ENCODE measurements around the gene PRR23E. TPM values are rescaled to one million over a fixed set of nuclear protein-coding genes. Genes with fewer than 3 reads are reported as not detected.

The PRR23E gene
- total and polyA plus RNA-seq, 2 donors, result not detected

DNA sequence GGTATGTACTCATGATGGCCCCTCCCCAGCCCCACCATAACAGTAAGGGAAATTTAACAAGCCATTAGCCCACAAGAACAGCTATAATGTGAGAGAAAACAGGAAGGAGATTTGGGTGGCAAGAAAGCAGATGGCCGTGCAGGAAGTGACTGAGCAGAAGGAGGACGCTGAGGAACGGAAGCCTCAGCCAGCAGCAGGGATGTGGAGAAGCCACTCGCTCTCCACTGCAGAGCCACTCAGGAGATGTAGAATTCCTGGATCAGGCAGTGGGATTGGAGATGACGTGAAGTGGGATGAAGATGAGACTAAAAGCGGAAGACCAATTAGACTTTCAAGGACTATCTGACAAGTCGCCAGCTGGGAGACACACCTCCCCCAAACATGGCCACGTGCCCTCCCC, 31.2 kb downstream of the PRR23E start:
- Histone ChIP-seq H3K27ac (ENCODE audit: low read depth in 1 of 2, low read length in 1 of 2) (peak overlapping the region in 1 of 2 donors; percentile 63), H3K27me3 (ENCODE audit: control insufficient read depth in 2 of 2, insufficient read depth in 1 of 2, low read length in 1 of 2) (no peaks in the 10 kb centered on the region), H3K36me3 (ENCODE audit: control insufficient read depth in 2 of 2, insufficient read depth in 2 of 2, low read length in 1 of 2) (no peaks in the 10 kb centered on the region), H3K4me3 (ENCODE audit: low read length in 2 of 2) (no peak overlapping the region), H3K4me1 (ENCODE audit: control insufficient read depth in 2 of 2, insufficient read depth in 2 of 2, low read length in 2 of 2) (peaks cover 6 to 54% of the 10 kb centered on the region in 2 donors), H3K9me3 (ENCODE audit: control insufficient read depth in 2 of 2, insufficient read depth in 1 of 2, low read length in 1 of 2) (peaks cover 0 to 10% of the 10 kb centered on the region in 2 donors)
- 49% methylated on average over 8 of the region's 8 CpGs for WGBS
- DNase-seq (ENCODE audit: low read depth in 6 of 9, low spot score in 9 of 9), result peak in 1 of 9 donors; percentile 47

- H3K27me3 ChIP-seq (ENCODE audit: control insufficient read depth in 2 of 2, insufficient read depth in 1 of 2, low read length in 1 of 2), result no peaks in the 10 kb centered on the region
- no peak overlapping the region for H3K4me3 ChIP-seq (ENCODE audit: low read length in 2 of 2)
- H3K4me1 ChIP-seq (ENCODE audit: control insufficient read depth in 2 of 2, insufficient read depth in 2 of 2, low read length in 2 of 2), result peaks cover 3 to 38% of the 10 kb centered on the region in 2 donors
- H3K9me3 ChIP-seq (ENCODE audit: control insufficient read depth in 2 of 2, insufficient read depth in 1 of 2, low read length in 1 of 2), result peaks cover 0 to 10% of the 10 kb centered on the region in 2 donors
- WGBS, result 75% methylated on average over 3 of the region's 3 CpGs
- no peaks in the 10 kb centered on the region for H3K36me3 ChIP-seq (ENCODE audit: control insufficient read depth in 2 of 2, insufficient read depth in 2 of 2, low read length in 1 of 2)
- no peak for DNase-seq (ENCODE audit: low read depth in 6 of 9, low spot score in 9 of 9)
- no peak overlapping the region for H3K27ac ChIP-seq (ENCODE audit: low read depth in 1 of 2, low read length in 1 of 2)
These were observed 33.5 kb downstream of the PRR23E start for GRCh38 chr3:127226457-127226856.

DNA sequence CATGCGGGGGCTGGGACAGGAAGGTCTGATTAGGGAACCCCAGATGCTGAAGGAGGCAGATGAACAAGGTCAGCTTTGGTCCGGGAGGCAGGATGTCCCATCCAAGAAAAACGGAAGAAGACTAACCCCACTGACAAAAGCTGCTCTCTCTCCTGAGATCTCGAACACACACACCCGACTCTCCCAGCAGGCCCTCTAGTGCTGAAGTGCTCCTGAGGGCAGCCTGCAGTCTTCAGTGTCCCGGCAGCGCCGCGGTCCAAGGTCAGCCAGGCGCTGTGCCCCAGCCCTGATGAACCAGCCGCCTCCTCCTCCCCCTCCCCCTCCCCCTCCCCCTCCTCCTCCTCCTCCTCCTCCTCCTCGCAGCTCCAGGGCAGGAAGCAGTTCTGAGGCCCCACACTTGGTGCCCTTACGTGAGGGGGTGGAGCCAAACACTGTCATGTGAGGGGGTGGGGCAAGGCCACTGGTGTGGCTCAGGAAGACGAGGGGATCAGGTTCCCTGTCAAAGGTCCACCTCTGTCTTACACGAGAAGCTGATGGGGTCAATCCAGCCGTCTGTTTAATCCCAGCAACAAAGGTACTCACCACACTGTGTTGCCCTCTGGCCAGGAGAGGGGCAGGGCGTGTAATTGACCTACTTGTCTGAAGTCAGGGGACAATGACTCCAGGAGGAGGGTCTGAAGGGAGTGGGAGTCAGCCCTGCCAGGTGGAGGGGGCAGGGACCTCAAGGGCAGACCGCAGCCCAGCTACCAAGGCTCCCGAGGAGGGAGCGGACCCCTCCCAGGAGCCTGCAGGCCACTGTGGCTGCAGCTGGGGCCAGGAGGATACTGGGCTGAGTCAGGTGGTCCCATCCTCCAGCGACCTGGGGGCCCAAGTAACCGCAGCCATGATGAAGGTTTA, 34.3 kb downstream of the PRR23E start:
- peak overlapping the region in 1 of 2 donors; percentile 43 for H3K27ac ChIP-seq (ENCODE audit: low read depth in 1 of 2, low read length in 1 of 2)
- H3K36me3 ChIP-seq (ENCODE audit: control insufficient read depth in 2 of 2, insufficient read depth in 2 of 2, low read length in 1 of 2), result no peaks in the 10 kb centered on the region
- H3K27me3 ChIP-seq (ENCODE audit: control insufficient read depth in 2 of 2, insufficient read depth in 1 of 2, low read length in 1 of 2), result no peaks in the 10 kb centered on the region
- peaks cover 3 to 31% of the 10 kb centered on the region in 2 donors for H3K4me1 ChIP-seq (ENCODE audit: control insufficient read depth in 2 of 2, insufficient read depth in 2 of 2, low read length in 2 of 2)
- peak overlapping the region in 1 of 2 donors; percentile 18 for H3K4me3 ChIP-seq (ENCODE audit: low read length in 2 of 2)
- peaks cover 0 to 10% of the 10 kb centered on the region in 2 donors for H3K9me3 ChIP-seq (ENCODE audit: control insufficient read depth in 2 of 2, insufficient read depth in 1 of 2, low read length in 1 of 2)
- WGBS, result 56% methylated on average over 21 of the region's 22 CpGs
- peak in 3 of 9 donors; percentile 40 to 73 (median 62) for DNase-seq (ENCODE audit: low read depth in 6 of 9, low spot score in 9 of 9)

DNA sequence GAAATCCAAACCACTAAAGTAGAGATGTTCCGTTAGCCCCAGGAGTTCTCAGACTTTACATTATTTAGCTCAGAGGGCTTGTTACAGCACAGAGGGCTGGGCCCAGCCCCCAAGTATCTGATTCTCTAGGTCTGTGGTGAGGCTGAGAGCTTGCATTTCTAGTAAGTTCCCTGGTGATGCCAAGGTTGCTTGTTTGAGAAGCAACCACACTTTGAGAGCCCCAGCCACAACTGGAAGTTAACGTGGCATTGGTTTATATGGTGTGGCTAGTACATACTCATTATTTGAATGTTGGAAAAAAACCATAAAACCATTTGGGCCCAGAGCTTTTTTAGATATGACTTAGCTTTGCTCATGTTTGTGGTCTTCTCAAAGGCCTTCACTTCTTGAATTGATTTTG, 35.9 kb downstream of the PRR23E start:
- peaks cover 1 to 10% of the 10 kb centered on the region in 2 donors for H3K9me3 ChIP-seq (ENCODE audit: control insufficient read depth in 2 of 2, insufficient read depth in 1 of 2, low read length in 1 of 2)
- H3K4me3 ChIP-seq (ENCODE audit: low read length in 2 of 2), result no peak overlapping the region
- peak in 1 of 9 donors; percentile 29 for DNase-seq (ENCODE audit: low read depth in 6 of 9, low spot score in 9 of 9)
- no peaks in the 10 kb centered on the region for H3K36me3 ChIP-seq (ENCODE audit: control insufficient read depth in 2 of 2, insufficient read depth in 2 of 2, low read length in 1 of 2)
- WGBS, result 72% methylated on average over 2 of the region's 2 CpGs
- peaks cover 3 to 21% of the 10 kb centered on the region in 2 donors for H3K4me1 ChIP-seq (ENCODE audit: control insufficient read depth in 2 of 2, insufficient read depth in 2 of 2, low read length in 2 of 2)
- H3K27me3 ChIP-seq (ENCODE audit: control insufficient read depth in 2 of 2, insufficient read depth in 1 of 2, low read length in 1 of 2), result no peaks in the 10 kb centered on the region
- H3K27ac ChIP-seq (ENCODE audit: low read depth in 1 of 2, low read length in 1 of 2), result no peak overlapping the region

DNA sequence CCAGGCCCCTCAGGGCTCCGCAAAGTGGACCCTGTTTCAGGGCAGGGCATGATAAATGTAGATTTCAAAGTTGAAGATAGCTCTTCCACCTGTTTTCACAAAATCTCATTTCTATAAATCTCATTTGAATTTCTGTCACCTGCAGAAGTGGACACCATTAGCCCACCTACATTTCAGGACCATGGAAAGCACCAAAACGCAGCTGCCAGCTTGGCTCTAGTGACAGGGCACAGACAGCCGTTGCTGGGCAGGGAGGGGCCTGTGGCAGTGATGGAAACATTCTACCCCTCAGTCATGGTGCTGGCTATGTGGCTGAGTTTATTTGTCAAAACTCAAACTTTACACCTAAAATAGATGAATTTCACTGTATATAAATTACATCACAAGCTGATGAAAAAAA, 40.4 kb downstream of the PRR23E start:
- 34% methylated on average over 3 of the region's 3 CpGs for WGBS
- DNase-seq (ENCODE audit: low read depth in 6 of 9, low spot score in 9 of 9), result peak in 7 of 9 donors; percentile 36 to 79 (median 68)

DNA sequence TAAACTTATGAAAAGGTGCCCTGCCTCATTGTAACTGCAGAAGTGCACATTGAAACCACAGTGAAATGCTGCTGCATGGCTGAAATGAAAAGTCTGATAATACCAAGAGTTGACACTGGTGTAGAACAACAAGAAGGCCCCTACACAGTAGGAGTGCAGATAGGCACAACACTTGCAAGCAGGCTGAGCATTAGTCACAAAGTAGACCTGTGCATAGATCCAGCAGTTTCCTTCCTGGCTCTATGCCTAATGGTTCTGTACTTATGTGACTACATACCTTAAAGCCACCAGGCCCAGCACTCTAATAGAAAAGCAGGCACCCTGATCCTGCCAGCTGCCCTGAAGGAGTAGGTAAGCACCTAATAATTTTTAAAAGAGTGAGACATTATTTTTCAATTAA, 41.8 kb downstream of the PRR23E start:
- H3K4me3 ChIP-seq (ENCODE audit: low read length in 2 of 2), result no peak overlapping the region
- H3K27me3 ChIP-seq (ENCODE audit: control insufficient read depth in 2 of 2, insufficient read depth in 1 of 2, low read length in 1 of 2), result no peaks in the 10 kb centered on the region
- DNase-seq (ENCODE audit: low read depth in 6 of 9, low spot score in 9 of 9), result no peak
- H3K27ac ChIP-seq (ENCODE audit: low read depth in 1 of 2, low read length in 1 of 2), result no peak overlapping the region
- peaks cover 0 to 7% of the 10 kb centered on the region in 2 donors for H3K4me1 ChIP-seq (ENCODE audit: control insufficient read depth in 2 of 2, insufficient read depth in 2 of 2, low read length in 2 of 2)
- H3K9me3 ChIP-seq (ENCODE audit: control insufficient read depth in 2 of 2, insufficient read depth in 1 of 2, low read length in 1 of 2), result peaks cover 0 to 1% of the 10 kb centered on the region in 2 donors
- H3K36me3 ChIP-seq (ENCODE audit: control insufficient read depth in 2 of 2, insufficient read depth in 2 of 2, low read length in 1 of 2), result no peaks in the 10 kb centered on the region

More for the DNA sequence above, 40.4 kb downstream of the PRR23E start:
- H3K9me3 ChIP-seq (ENCODE audit: control insufficient read depth in 2 of 2, insufficient read depth in 1 of 2, low read length in 1 of 2), result peaks cover 0 to 1% of the 10 kb centered on the region in 2 donors
- peaks cover 0 to 7% of the 10 kb centered on the region in 2 donors for H3K4me1 ChIP-seq (ENCODE audit: control insufficient read depth in 2 of 2, insufficient read depth in 2 of 2, low read length in 2 of 2)
- H3K27me3 ChIP-seq (ENCODE audit: control insufficient read depth in 2 of 2, insufficient read depth in 1 of 2, low read length in 1 of 2), result no peaks in the 10 kb centered on the region
- no peak overlapping the region for H3K27ac ChIP-seq (ENCODE audit: low read depth in 1 of 2, low read length in 1 of 2)
- H3K36me3 ChIP-seq (ENCODE audit: control insufficient read depth in 2 of 2, insufficient read depth in 2 of 2, low read length in 1 of 2), result no peaks in the 10 kb centered on the region
- H3K4me3 ChIP-seq (ENCODE audit: low read length in 2 of 2), result no peak overlapping the region

GRCh38 chr3:127235706-127236105, 42.8 kb downstream of the PRR23E start:
- peaks cover 0 to 7% of the 10 kb centered on the region in 2 donors for H3K4me1 ChIP-seq (ENCODE audit: control insufficient read depth in 2 of 2, insufficient read depth in 2 of 2, low read length in 2 of 2)
- no peak for DNase-seq (ENCODE audit: low read depth in 6 of 9, low spot score in 9 of 9)
- no peak overlapping the region for H3K4me3 ChIP-seq (ENCODE audit: low read length in 2 of 2)
- H3K27ac ChIP-seq (ENCODE audit: low read depth in 1 of 2, low read length in 1 of 2), result no peak overlapping the region
- peaks cover 0 to 1% of the 10 kb centered on the region in 2 donors for H3K9me3 ChIP-seq (ENCODE audit: control insufficient read depth in 2 of 2, insufficient read depth in 1 of 2, low read length in 1 of 2)
- H3K36me3 ChIP-seq (ENCODE audit: control insufficient read depth in 2 of 2, insufficient read depth in 2 of 2, low read length in 1 of 2), result no peaks in the 10 kb centered on the region
- H3K27me3 ChIP-seq (ENCODE audit: control insufficient read depth in 2 of 2, insufficient read depth in 1 of 2, low read length in 1 of 2), result no peaks in the 10 kb centered on the region
- 85% methylated on average over 3 of the region's 3 CpGs for WGBS

GRCh38 chr3:127237835-127238234, 44.9 kb downstream of the PRR23E start:
- DNase-seq (ENCODE audit: low read depth in 6 of 9, low spot score in 9 of 9), result no peak
- H3K27me3 ChIP-seq (ENCODE audit: control insufficient read depth in 2 of 2, insufficient read depth in 1 of 2, low read length in 1 of 2), result no peaks in the 10 kb centered on the region
- no peaks in the 10 kb centered on the region for H3K9me3 ChIP-seq (ENCODE audit: control insufficient read depth in 2 of 2, insufficient read depth in 1 of 2, low read length in 1 of 2)
- no peak overlapping the region for H3K27ac ChIP-seq (ENCODE audit: low read depth in 1 of 2, low read length in 1 of 2)
- WGBS, result 43% methylated on average over 3 of the region's 3 CpGs
- no peak overlapping the region for H3K4me3 ChIP-seq (ENCODE audit: low read length in 2 of 2)
- no peaks in the 10 kb centered on the region for H3K36me3 ChIP-seq (ENCODE audit: control insufficient read depth in 2 of 2, insufficient read depth in 2 of 2, low read length in 1 of 2)
- H3K4me1 ChIP-seq (ENCODE audit: control insufficient read depth in 2 of 2, insufficient read depth in 2 of 2, low read length in 2 of 2), result peaks cover 0 to 7% of the 10 kb centered on the region in 2 donors

GRCh38 chr3:127238602-127239001, 45.7 kb downstream of the PRR23E start:
- no peaks in the 10 kb centered on the region for H3K9me3 ChIP-seq (ENCODE audit: control insufficient read depth in 2 of 2, insufficient read depth in 1 of 2, low read length in 1 of 2)
- peaks cover 0 to 4% of the 10 kb centered on the region in 2 donors for H3K4me1 ChIP-seq (ENCODE audit: control insufficient read depth in 2 of 2, insufficient read depth in 2 of 2, low read length in 2 of 2)
- 83% methylated on average over 2 of the region's 2 CpGs for WGBS
- no peaks in the 10 kb centered on the region for H3K36me3 ChIP-seq (ENCODE audit: control insufficient read depth in 2 of 2, insufficient read depth in 2 of 2, low read length in 1 of 2)
- no peak overlapping the region for H3K4me3 ChIP-seq (ENCODE audit: low read length in 2 of 2)
- no peak overlapping the region for H3K27ac ChIP-seq (ENCODE audit: low read depth in 1 of 2, low read length in 1 of 2)
- DNase-seq (ENCODE audit: low read depth in 6 of 9, low spot score in 9 of 9), result no peak
- no peaks in the 10 kb centered on the region for H3K27me3 ChIP-seq (ENCODE audit: control insufficient read depth in 2 of 2, insufficient read depth in 1 of 2, low read length in 1 of 2)
